ENCODE measurements around the gene TSSC4.

TSSC4 gene

DNA sequence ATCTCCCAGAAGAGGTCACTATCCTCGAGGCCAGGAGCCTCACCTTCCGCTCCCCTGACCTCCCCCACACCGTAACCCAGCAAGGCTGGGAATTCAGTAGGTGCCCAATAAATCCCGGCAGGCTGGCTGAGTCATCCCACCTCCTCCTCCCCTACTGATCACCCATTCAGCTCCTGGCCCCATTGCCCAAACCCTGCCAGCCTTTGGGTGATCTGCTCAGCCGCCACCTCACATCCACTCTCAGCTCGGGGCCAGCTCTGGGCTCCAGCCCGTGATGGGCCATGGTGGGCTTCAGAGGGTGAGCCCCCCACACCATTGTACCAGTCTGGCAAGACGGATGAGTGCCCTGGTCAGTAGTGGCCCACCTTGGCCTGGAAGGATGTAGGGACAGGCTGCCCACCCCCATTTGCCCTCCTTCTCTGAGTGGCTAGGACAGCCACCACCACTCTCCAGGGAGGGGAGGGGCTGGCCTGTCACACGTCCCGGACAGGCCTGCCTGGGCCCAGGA, 35.5 kb downstream of the TSSC4 start:
- DNase-seq, result no peak

DNA sequence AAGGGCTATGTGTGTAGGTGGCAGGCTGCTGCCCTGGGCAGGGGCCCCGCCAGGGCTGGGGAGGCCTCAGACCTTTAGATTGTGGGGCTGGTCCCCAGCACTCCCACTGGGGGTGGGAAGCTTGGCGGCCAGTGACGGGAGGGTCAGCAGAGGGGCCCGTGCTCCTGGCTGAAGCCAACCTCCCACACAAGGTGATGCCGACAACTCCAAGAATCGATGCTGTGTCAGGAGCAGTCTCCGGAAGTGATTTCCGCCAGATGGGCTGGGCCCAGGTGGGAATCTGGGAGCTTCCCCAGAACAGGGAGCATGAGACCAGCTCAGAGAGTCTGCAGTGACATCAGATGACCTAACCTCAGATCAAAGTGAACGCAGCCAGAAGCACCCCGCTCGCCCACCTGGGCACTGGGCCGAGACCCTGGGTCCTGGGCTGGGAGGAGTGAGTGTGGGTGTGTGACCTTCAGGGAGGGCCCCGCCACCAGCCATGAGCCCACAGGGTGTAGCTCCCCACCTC, 36.0 kb downstream of the TSSC4 start:
- DNase-seq, result no peak

DNA sequence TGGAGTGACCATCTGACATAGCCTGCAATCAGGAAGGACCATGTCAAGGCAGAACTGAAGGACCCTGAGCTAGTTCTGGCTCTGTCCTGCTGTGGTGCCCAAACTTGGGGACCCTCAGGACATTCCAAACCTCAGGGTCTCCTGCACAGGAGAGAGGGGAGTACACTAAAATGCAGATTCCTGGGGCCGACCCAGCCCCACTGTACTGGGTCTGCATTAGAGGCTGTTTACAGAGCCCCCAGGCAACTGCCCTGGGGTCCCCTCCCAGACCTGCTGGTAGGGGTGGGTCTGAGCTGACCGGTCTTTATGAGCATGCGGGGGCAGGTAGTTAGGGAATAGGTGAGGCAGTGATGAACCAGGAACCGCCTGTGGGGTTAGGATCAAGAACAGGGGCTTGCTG, 37.0 kb downstream of the TSSC4 start:
- DNase-seq, result no peak

DNA sequence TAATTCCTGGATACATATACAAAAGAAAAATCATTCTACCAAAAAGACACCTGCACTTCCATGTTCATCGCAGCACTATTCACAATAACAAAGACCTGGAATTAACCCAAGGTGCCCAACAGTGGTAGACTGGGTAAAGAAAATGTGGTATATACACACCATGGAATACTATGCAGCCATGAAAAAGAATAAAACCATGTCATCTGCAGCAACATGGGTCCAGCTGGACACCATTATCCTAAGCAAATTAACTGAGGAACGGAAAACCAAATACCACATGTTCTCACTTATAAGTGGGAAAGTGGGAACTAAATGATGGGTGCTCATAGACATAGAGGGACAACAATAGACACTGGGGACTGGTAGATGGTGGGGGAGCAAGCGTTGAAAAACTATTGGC, 39.3 kb downstream of the TSSC4 start:
- DNase-seq, result no peak

DNA sequence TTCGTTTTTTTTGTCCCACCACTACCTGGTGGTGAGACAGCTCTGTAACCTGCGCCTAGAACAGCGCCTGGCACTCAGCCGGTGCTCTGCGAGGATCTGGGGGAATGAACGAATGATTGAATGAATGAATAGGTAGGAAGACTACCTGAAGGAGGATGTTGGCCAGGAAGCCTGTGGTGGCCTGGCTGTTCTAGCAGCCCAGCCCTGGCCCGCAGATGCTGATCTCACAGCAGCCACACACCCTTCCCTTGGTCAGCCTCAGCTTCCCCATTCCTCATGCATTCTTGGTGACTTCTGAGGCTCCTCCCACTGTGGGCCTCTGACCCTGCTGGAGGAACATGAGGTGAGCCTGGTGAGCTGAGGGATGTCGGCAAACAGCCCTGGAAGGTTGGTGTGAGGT, 40.1 kb downstream of the TSSC4 start:
- no peak for DNase-seq

DNA sequence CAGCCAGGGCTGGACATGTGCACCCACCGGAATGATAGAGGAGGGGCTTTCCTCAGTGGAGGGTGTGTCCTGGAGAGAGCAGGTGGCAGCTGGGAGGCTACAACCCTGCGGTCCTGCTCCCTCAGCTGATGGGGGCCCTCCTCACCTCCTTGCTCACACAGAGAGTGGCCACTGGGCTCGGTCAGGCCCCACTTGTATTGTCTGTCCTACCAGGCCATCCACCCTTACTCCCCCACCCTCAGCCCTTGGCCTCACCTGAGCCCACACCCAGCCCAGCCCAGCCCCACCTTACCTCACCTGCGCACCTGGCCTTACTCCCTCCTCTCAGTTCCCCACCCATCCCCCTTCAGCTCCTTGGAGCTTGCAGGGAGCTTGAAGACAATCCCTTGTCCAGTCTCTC, 40.6 kb downstream of the TSSC4 start:
- DNase-seq, result no peak

DNA sequence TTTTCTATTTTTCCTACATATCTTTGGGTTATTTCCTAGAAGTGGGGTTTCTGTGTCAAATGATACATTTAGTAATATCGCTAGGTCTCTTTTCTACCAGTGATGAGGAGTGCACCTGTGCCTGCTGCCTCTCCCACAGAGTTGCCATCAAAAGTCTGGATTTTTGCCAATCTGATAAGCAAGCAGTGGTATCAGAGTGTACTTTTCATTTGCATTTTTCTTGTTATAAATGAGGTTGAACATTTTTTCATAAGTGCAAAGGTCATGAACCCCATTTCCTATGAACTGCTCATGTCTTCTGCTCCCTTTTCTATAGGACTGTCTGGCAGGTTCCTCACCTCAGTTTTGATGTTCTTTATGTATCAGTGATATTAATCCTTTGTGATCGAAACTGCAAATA, 42.0 kb downstream of the TSSC4 start:
- no peak for DNase-seq

DNA sequence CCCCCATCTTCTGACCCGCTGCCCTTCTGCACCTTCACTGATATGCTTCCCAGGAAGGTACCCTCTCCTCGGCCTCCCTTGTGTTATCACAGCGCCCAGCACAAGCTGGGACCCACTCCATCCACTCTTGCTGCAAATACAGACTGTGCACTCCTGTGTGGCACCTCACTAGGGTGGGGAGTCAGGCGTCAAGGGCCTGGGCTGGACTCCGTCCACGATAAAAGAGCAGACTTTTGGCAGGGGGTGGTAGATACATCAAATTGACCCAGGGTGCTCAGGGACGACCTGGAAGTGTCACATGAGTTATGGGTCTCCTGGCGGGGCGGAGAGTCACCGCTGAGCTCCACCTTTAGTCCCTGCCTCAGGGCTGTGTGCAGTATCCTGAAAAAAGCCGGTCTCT, 42.9 kb downstream of the TSSC4 start:
- no peak for DNase-seq

DNA sequence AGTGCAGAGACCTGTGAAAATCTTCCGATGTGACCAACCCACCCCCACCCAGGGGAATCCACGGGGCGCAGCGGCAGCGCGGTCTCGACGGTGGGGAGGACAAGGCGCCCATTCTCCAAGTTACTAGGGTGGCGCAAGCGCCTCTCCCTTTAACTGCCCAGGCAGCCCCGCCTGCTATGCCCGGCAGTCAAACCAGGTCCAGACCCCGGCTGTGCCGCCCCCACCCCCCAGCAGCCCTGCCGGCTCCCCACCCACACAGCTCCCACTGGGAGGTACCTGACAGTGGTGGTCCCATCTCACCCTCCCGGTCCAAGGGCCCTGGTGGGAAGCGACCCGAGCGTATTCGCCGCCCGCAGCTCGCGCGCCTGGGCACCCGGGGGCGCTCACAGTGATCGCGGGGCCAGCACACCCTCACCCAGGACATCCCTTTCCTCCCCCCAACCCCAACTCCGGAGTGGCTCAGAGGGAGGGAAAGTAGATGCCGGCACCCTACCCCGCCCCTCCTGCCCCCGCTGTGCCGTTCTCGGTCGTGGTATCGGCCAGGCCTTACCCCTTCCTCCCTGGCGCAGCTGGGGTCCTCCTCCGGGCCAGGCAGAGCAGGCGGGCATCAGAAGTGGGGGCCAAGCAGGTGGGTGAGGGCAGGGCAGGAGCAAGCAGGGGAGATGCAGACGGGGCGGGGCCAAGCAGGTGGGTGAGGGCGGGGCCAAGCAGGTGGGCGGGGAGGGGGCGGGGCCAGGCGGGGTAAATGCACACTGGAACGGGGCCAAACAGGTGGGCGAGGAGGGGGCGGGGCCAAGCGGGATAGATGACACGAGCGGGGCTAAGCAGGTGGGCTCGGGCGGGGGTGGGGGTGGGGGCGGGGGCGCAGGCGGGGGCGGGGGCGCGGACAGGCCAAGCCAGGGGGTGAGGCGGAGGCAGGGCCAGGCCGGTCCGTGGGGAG, 43.6 kb downstream of the TSSC4 start, which contains the start of gene TRPM5:
Gene TRPM5 (minus strand): TSS at position 634 of the 940 bp plus-strand sequence. CDS start 21,478 bp downstream, outside the sequence.
- no peak for DNase-seq

DNA sequence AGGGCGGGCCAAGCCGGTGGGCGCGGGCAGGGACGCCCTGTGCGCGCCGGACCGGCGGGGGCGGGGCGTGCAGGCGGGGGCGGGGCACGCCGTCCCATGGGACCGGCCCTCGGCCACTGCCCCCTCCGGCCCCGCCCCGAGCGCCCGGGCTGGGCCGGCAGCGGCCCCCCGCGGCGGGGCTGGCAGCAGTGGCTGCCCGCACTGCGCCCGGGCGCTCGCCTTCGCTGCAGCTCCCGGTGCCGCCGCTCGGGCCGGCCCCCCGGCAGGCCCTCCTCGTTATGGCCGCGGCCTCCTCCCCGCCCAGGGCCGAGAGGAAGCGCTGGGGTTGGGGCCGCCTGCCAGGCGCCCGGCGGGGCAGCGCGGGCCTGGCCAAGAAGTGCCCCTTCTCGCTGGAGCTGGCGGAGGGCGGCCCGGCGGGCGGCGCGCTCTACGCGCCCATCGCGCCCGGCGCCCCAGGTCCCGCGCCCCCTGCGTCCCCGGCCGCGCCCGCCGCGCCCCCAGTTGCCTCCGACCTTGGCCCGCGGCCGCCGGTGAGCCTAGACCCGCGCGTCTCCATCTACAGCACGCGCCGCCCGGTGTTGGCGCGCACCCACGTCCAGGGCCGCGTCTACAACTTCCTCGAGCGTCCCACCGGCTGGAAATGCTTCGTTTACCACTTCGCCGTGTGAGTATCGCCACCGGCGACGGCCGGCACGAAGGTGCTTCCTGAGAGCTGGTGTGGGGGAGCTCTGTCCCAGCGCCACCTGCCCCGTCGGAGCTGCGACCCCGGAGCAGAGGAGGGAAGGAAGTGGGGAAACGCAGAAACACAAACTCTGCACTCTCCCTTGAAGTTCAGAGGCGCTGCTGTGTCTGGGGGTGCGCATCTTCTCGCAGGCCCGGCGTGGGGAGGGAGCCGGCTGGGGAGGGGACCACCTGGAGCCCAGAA, 44.5 kb downstream of the TSSC4 start, which contains the start of gene KCNQ1:
Gene KCNQ1 (plus strand): TSS at position 188 of the 925 bp plus-strand sequence. CDS start 91 bp downstream, at position 279.
- DNase-seq, result no peak

DNA sequence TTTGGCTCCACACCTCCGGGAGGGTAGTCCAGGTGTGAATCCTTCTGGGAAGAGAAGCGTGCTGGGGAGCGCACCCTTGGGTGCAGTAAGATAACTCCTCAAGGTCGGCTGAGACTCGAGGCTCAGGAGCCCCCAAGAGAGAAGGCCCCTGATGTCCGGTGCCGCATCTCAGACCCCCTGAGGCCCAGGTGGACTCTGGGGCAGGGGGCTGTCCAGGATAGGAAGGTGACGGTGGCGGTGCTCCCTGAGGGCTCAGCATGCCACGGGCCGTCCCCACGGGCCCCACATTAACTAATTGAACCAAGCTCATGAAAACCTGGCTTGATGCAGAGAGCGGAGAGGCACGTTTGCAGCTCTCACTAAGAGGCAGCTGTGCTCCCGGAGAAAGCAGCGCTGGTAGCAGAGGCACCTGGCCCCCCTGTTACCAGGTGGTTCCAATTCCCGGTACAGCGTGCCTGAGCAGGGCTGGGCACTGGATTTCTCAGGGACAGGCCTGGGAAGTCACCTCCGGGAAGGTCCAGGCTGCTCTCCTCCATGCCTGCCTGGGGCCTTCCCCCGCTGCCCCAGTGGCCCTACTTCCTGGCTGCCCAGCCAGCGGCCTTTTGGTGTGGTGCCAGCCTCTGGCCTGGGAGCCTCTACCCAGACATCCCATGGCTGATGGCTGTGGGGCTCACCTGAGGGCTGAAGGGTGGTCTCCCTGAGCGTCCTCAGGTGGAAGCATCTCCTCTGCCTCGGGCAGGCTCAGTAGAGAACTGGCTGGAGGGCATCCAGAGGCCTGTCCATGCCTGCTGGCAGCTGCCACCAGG, 45.4 kb downstream of the TSSC4 start:
- DNase-seq, result no peak

DNA sequence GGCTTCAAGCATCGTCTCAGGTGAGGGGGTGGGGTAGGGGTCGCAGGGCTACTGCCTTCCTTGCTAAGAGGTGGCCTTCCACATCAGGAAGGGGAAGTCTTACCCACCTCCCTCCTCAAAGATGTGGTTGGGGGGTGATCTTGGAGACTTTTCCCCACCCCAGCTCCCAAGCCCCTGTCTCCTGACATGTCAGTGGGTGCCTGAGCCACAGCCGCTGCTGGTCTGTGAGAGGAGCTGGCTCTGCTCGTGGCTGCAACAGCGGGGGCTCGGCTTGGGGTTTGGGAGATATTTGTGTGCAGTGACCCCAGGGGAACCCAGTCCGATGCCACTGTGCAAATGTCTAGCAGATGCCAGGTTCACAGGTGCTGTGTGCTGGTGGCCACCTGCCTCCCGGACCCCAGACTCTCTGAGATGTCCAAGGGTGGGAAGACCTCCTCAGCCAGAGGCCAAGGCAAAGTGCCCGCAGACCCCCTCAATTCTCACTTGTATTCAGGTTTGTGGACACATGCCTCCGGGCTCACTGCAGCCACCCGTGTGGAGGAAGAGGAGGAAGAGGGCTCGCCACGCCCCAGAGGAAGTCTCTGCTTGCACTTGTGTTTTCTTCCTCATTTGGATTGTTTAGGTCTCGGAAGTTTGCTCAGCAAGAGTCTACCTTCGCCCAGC, 46.2 kb downstream of the TSSC4 start:
- no peak for DNase-seq

DNA sequence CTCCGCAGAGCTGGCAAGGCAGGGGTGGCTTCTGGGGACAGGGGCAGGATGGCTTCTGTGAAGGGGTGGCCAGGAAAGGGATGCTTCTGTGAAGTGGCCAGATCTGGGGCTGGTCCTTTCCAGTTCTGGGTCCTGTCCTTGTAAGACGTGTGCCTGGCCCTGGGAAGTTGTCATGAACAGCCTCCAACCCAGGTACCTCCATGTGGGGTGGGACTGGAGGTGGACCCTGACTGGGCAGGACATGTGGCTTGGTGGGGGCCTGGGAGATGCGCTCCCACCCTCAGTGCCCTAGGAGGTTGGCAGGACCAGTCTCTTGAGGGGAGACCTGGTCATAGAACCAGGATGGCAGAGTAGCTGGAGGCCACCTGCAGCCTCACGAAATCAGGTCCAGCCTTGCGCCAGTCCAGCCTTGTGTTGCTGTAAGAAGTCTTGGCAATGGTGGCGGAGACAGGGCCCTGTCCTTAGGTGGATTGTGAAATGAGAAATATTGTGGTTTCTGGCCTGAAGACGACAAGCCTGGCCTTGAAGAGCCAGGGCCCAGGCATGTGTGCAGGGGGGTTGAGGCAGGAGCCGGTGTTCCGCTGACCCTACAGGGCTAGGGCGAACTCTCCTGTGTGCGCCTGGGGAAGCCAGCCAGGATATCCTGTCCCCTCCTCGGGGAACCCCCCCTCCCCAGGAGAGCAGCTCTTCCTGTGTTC, 46.9 kb downstream of the TSSC4 start:
- DNase-seq, result no peak

DNA sequence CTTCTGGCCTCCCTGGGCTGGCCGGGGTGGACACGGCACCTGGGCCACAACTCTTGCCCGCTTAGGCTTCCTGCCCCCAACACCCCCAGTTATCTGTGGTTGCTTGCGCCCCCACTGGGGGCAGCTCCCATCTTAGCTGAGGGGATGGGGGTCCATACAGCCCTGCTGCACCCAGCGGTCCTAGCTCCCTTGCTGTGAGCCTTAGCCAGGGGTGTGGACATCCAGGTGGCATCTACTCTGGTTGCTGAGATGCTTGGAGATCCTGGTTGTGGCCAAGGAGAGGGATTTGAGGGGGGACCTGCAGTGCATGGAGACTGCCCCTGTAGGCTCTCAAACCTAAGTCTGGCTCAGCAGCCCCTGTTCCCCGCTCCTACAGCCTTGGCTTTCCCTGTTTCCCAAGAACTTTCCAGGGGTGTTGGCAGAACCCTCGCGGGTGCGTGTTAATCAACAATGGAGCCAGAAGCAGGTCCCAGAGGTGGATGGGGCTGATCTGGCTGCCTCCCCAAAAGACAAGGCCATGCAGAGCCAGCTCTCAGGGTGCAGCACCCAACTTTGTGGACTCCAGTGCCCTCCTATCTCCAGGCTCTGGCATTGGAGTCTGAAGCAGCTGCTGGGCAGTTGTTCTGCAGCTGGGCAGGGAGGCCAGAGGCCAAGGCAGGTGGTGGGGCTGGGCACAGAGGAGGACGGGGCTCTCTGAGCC, 47.6 kb downstream of the TSSC4 start:
- no peak for DNase-seq

DNA sequence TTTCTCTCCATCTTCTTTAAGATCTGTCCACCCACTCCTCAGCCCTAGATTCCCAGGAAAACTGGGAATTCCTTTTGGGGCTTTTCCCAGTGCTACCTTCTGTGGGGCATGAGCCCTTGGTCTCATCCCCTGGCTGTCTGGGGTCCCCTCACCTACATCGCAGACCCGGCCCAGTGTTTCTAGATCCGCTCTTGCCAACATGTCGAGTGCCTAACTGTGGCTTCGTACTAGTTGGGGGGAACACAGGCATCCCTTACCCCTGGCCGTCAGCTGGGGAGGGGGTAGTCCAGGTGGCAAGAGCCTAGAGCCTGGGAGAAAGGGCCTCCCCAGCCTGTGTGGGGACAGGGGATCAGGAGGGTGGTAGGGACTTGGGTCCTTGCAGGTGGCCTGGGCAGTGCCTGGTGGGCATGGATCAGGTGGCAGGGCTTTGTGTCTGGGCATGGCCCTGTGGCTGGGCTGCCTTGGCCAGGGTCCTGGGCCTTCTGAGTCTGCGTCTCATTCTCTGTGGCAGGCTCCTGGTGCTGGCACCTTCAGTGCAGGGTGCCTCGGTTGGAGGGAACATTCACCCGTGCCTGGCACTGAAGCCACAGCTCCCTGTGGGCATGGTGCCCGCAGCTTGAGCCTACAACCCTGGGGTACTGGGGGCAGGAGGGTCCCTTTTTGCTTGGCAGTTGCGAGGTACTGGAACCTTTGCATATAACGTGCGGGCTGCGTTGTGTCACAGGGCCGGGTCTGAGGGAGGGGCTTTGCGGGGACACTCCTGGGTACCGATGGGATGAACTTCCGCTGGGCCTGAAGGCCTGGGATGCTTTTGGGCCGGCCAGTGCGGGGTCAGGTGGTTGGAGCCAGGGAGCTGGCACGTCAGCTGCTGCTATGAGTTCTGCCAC, 48.4 kb downstream of the TSSC4 start:
- DNase-seq, result no peak

DNA sequence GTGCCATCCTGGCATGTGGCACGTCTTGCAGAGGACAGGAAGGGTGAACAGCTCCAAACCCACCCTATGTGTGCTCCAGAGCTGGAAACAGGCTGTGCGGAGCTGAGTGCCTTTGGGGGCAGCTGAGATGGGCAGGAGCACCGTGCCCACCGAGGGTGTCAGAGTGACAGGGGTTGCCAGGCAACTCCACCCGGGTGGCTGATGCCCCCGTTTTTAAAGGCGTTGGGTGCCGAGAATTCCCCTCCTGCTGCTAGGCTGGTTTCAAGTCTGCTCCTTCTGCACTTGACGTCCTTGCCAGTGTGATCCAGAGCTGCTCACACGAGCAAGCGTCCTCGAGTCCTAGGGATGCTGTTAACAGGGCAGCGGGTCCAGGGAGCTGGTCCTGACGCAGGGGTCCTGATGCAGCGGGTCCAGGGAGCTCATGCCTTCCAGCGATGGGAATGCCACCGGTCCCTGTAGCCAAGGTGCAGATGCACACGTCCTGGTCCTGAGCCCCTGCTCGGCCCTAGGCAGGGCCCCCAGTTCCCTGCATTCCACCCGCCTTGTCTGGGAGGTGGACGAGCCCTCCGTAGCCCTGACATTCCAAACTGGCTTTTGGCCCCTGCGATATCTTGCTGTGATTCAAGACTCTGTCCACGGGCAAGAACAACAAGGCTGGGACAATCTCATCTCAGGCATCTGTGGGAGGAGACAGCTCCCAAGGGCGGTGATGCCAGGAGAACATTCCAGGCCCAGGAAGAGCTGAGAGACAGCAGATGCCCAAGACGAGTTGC, 49.2 kb downstream of the TSSC4 start:
- no peak for DNase-seq

DNA sequence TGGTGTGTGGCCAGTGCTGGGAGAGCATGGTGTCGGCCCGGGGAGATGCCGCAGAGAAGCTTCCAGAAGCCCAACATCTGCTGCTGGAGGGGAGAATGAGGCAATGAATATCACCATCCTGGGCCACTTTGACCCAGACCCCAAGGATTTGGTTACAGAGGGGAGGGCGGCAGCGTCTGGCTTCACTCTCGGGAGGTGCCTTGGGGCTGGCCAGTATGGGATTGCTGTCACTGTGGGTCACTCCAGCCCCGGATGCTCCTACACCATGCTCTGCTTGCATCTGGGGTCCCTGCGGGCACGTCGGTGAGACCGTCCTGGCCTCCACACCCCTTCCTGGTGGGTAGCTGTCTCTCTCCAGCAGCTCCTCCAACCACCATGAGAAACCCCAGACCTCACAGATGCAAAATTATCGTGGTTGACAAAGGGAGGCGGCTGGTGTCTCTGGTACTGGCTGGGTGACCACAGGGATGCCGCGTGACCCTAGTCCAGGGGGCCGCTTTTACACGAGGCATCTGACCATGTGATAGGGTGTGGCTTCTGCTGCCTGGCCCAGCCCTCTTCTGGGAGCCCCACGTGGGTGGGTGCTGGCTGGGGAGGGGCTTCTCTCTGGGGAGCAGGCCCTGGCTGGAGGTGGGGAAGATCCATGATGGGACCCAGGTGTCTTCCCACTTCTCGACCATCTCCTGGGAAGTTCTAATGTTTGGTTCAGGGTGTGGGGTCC, 49.9 kb downstream of the TSSC4 start:
- no peak for DNase-seq

DNA sequence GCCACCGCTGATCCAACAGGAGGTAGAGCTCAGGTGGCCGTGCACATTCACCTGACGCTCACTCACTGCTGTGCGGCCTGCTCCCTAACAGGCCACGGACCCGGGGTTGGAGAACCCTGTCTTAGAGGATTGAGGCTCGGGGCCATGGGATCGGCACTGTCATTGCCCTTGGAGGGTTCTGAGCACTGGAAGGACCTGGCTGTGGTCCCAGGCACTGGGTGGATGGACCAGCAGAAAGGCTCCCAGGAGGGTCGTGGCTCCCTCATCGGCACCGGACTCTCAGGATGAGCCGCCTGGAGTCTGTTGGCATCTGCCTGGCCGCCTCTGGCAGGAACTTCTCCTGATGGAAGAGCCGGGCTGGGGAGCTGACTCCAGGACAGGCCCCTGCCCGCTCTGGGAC, 50.8 kb downstream of the TSSC4 start:
- DNase-seq, result no peak

Data from NCI-H226 (cell line).